ENCODE data around the gene SALL3.

SALL3 gene

GRCh38 chr18:79008356-79008940 lies 28.8 kb downstream of the SALL3 start:
- DNase-seq, result no peak

- no peak for DNase-seq
Measured at GRCh38 chr18:79010802-79011201, 31.2 kb downstream of the SALL3 start.

- no peak for DNase-seq
Measured at GRCh38 chr18:79011300-79011870, 31.8 kb downstream of the SALL3 start.

GRCh38 chr18:79013869-79014268 lies 34.3 kb downstream of the SALL3 start:
- no peak for DNase-seq

- no peak for DNase-seq
Measured at GRCh38 chr18:79018911-79019310, 39.3 kb downstream of the SALL3 start.

- DNase-seq, result no peak
Measured at GRCh38 chr18:79019881-79020280, 40.3 kb downstream of the SALL3 start.

GRCh38 chr18:79022603-79023002 lies 43.0 kb downstream of the SALL3 start:
- DNase-seq, result no peak

GRCh38 chr18:79026491-79026890 lies 46.9 kb downstream of the SALL3 start:
- DNase-seq, result no peak

GRCh38 chr18:79030680-79031079 lies 51.1 kb downstream of the SALL3 start:
- DNase-seq, result no peak

- DNase-seq, result no peak
Measured at GRCh38 chr18:79042276-79042675, 62.7 kb downstream of the SALL3 start.

- DNase-seq, result no peak
Measured at GRCh38 chr18:79043288-79043687, 63.7 kb downstream of the SALL3 start.

- no peak for DNase-seq
Measured at GRCh38 chr18:79046522-79046921, 66.9 kb downstream of the SALL3 start.

GRCh38 chr18:79047556-79048244 lies 68.1 kb downstream of the SALL3 start:
- no peak for DNase-seq

GRCh38 chr18:79048245-79048632 lies 68.6 kb downstream of the SALL3 start:
- DNase-seq, result no peak

GRCh38 chr18:79049506-79049905 lies 69.9 kb downstream of the SALL3 start:
- DNase-seq, result no peak

Data from NCI-H446 (cell line).